IPS-20b (cell line): Measurements from ENCODE around the gene TEAD3.

Source experiments
- H3K27ac ChIP-seq: one replicate; pipeline ENCODE4 v1.5.1; 2013; ENCODE audit warnings: low read length
- H3K27me3 ChIP-seq: 2 replicates; pipeline ENCODE4 v1.6.1; 2013; ENCODE audit warnings: mild to moderate bottlenecking, low read length, inconsistent platforms; ENCODE audit not compliant: insufficient read depth
- H3K36me3 ChIP-seq: 2 replicates; pipeline ENCODE4 v1.6.1; 2013; ENCODE audit warnings: low read depth, mild to moderate bottlenecking, inconsistent platforms, low read length, moderate library complexity; ENCODE audit not compliant: insufficient read depth
- H3K4me1 ChIP-seq: 2 replicates; pipeline ENCODE4 v1.6.1; 2013; ENCODE audit warnings: mild to moderate bottlenecking, control low read depth, inconsistent platforms, low read length, moderate library complexity; ENCODE audit not compliant: insufficient read depth
- H3K4me3 ChIP-seq: 2 replicates; pipeline ENCODE4 v1.5.1; 2013; ENCODE audit warnings: mild to moderate bottlenecking, low read length, inconsistent platforms
- H3K9ac ChIP-seq: 2 replicates; pipeline ENCODE4 v1.6.1; 2013; ENCODE audit warnings: low read depth, mild to moderate bottlenecking, inconsistent platforms, low read length, moderate library complexity
- H3K9me3 ChIP-seq: 2 replicates; pipeline ENCODE4 v1.6.1; 2013; ENCODE audit warnings: mild to moderate bottlenecking, low read depth, low read length, inconsistent platforms; ENCODE audit not compliant: insufficient read depth

TEAD3 gene

GRCh38 chr6:35471836-35472345 lies 25.0 kb downstream of the TEAD3 start:
- Histone ChIP-seq H3K27me3 (peaks cover 9% of the 10 kb centered on the region; the same call in 1 of the 2 replicates), H3K9me3 (no peaks in the 10 kb centered on the region), H3K27ac (no peak overlapping the region), H3K36me3 (peaks cover 71% of the 10 kb centered on the region), H3K4me1 (peaks cover 2% of the 10 kb centered on the region; the same call in 1 of the 2 replicates), H3K9ac (no peak overlapping the region), H3K4me3 (no peak overlapping the region)

DNA sequence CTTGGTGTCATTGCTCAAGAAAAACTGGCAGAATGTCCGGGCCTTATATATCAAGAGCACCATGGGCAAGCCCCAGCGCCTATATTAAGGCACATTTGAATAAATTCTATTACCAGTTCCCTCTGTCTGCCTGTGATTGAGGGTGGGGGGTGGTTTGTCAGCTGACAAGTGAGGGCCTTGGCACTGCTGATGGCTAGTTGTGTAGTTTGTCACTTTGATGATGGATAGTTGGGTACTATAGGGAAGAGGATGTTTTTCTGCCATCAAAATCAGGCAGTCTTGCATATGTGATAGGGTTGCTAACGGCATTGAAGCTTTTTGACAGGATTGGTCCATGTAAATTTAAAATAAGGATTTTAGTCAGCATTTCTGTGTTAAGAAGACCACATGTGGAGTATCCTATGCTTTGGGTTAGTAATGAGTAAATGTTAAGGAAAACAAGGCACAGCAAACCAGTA lies 26.2 kb downstream of the TEAD3 start:
- H3K36me3 ChIP-seq, result peaks cover 81% of the 10 kb centered on the region
- no peak overlapping the region for H3K27ac ChIP-seq
- peaks cover 9% of the 10 kb centered on the region; the same call in 1 of the 2 replicates for H3K27me3 ChIP-seq
- no peaks in the 10 kb centered on the region for H3K9me3 ChIP-seq
- H3K9ac ChIP-seq, result peak overlapping the region; percentile 100; the same call in 1 of the 2 replicates
- peak overlapping the region; percentile 90 for H3K4me3 ChIP-seq
- peaks cover 2% of the 10 kb centered on the region; the same call in 1 of the 2 replicates for H3K4me1 ChIP-seq

- H3K9me3 ChIP-seq, result no peaks in the 10 kb centered on the region
- peaks cover 79% of the 10 kb centered on the region for H3K36me3 ChIP-seq
- peak overlapping the region; percentile 100 for H3K9ac ChIP-seq
- H3K4me3 ChIP-seq, result peak overlapping the region; percentile 90
- H3K27me3 ChIP-seq, result peaks cover 9% of the 10 kb centered on the region; the same call in 1 of the 2 replicates
- no peak overlapping the region for H3K27ac ChIP-seq
- H3K4me1 ChIP-seq, result peaks cover 2% of the 10 kb centered on the region; the same call in 1 of the 2 replicates
Measured at GRCh38 chr6:35469751-35470662, 26.9 kb downstream of the TEAD3 start.

- H3K4me3 ChIP-seq, result peak overlapping the region; percentile 90
- peaks cover 2% of the 10 kb centered on the region; the same call in 1 of the 2 replicates for H3K4me1 ChIP-seq
- H3K27me3 ChIP-seq, result peaks cover 9% of the 10 kb centered on the region; the same call in 1 of the 2 replicates
- H3K27ac ChIP-seq, result peak overlapping the region; percentile 99
- H3K36me3 ChIP-seq, result peaks cover 71% of the 10 kb centered on the region
- H3K9ac ChIP-seq, result peak overlapping the region; percentile 100
- no peaks in the 10 kb centered on the region for H3K9me3 ChIP-seq
Measured at GRCh38 chr6:35468980-35469750, 27.7 kb downstream of the TEAD3 start.

DNA sequence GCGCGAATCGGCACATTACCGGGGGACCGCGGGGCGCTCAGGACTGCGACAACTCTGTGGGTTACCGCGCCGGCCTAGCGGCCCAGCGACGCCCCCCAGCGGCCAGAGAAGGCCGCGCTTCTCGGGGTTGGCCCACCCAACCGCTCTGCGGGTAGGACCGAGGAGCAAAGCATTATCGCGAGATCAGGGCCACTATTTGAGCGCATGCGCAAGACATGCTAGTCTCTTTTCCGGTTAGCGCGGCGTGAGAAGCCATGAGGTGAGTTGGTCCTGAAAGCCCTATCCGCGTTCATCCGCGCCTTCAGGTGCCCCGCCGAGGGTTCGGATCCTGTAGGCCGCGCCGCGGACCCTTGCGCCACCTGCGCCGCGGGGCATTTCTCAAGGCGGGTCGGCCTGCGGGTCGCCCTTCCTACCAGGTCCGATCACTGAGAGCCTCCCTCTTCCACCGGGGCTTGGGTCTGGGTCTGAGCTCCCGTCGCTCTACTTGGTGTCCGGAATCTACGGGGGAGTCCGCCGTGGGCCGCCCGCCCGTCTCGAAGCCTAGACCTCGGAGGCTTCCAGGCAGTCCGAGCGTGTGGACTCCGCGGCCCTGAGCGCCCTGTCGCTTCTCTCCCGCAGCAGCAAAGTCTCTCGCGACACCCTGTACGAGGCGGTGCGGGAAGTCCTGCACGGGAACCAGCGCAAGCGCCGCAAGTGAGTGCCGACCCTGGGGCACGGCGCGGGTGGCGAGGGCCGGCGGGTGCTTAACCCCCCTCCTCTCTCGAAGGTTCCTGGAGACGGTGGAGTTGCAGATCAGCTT lies 28.5 kb downstream of the TEAD3 start, which contains the start of gene RPL10A:
TSS of gene RPL10A (plus strand) at position 221 of the 799 bp plus-strand sequence. CDS start at position 255, 34 bp downstream.
- H3K36me3 ChIP-seq, result peaks cover 68% of the 10 kb centered on the region
- peaks cover 2% of the 10 kb centered on the region; the same call in 1 of the 2 replicates for H3K4me1 ChIP-seq
- H3K4me3 ChIP-seq, result peak within 1 kb of the TSS; percentile 90
- no peaks in the 10 kb centered on the region for H3K9me3 ChIP-seq
- peak within 1 kb of the TSS; percentile 100 for H3K9ac ChIP-seq
- peaks cover 9% of the 10 kb centered on the region; the same call in 1 of the 2 replicates for H3K27me3 ChIP-seq
- peak within 1 kb of the TSS; percentile 99 for H3K27ac ChIP-seq

- peaks cover 9% of the 10 kb centered on the region; the same call in 1 of the 2 replicates for H3K27me3 ChIP-seq
- H3K4me3 ChIP-seq, result no peak overlapping the region
- no peak overlapping the region for H3K9ac ChIP-seq
- H3K9me3 ChIP-seq, result no peaks in the 10 kb centered on the region
- no peak overlapping the region for H3K27ac ChIP-seq
- H3K4me1 ChIP-seq, result peaks cover 2% of the 10 kb centered on the region; the same call in 1 of the 2 replicates
- peaks cover 58% of the 10 kb centered on the region for H3K36me3 ChIP-seq
Measured at GRCh38 chr6:35465646-35466045, 31.2 kb downstream of the TEAD3 start.

GRCh38 chr6:35463292-35463691 lies 33.6 kb downstream of the TEAD3 start:
- H3K4me3 ChIP-seq, result no peak overlapping the region
- no peaks in the 10 kb centered on the region for H3K4me1 ChIP-seq
- H3K27me3 ChIP-seq, result peaks cover 9% of the 10 kb centered on the region; the same call in 1 of the 2 replicates
- no peaks in the 10 kb centered on the region for H3K9me3 ChIP-seq
- no peak overlapping the region for H3K27ac ChIP-seq
- peaks cover 48% of the 10 kb centered on the region for H3K36me3 ChIP-seq
- no peak overlapping the region for H3K9ac ChIP-seq

- no peaks in the 10 kb centered on the region for H3K4me1 ChIP-seq
- no peak overlapping the region for H3K9ac ChIP-seq
- H3K9me3 ChIP-seq, result no peaks in the 10 kb centered on the region
- no peaks in the 10 kb centered on the region for H3K27me3 ChIP-seq
- H3K27ac ChIP-seq, result no peak overlapping the region
- H3K36me3 ChIP-seq, result peaks cover 54% of the 10 kb centered on the region
- no peak overlapping the region for H3K4me3 ChIP-seq
Measured at GRCh38 chr6:35461270-35461669, 35.6 kb downstream of the TEAD3 start.

DNA sequence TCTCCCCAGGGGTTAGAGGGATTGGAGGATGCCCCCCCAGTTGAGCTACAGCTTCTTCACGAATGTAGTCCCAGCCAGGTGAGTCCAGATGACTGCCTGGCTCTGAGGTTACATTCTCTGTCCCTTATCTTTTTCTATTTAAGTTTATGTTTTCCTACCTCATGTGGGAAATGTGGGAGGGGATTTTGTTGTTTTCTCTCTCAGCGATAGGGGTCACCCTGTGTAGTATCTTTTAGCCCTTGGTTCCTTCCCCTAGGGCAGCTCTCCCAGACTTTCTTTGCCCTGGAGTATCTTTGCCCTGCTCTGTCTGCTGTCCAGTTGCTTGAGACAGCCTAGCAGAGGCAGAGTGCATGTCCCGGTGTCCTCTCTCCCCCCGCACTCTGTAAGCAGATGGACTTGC lies 39.0 kb downstream of the TEAD3 start:
- peaks cover 47% of the 10 kb centered on the region; the same call in 1 of the 2 replicates for H3K36me3 ChIP-seq
- no peak overlapping the region for H3K4me3 ChIP-seq
- peaks cover 7% of the 10 kb centered on the region for H3K27me3 ChIP-seq
- no peak overlapping the region for H3K27ac ChIP-seq
- H3K9ac ChIP-seq, result no peak overlapping the region
- H3K9me3 ChIP-seq, result no peaks in the 10 kb centered on the region
- peaks cover 14% of the 10 kb centered on the region; the same call in 1 of the 2 replicates for H3K4me1 ChIP-seq

GRCh38 chr6:35454391-35455110 lies 42.3 kb downstream of the TEAD3 start:
- no peaks in the 10 kb centered on the region for H3K9me3 ChIP-seq
- no peak overlapping the region for H3K27ac ChIP-seq
- peaks cover 20% of the 10 kb centered on the region; the same call in 1 of the 2 replicates for H3K4me1 ChIP-seq
- peaks cover 21% of the 10 kb centered on the region for H3K27me3 ChIP-seq
- H3K9ac ChIP-seq, result peak overlapping the region; percentile 8; the same call in 1 of the 2 replicates
- H3K36me3 ChIP-seq, result peaks cover 31% of the 10 kb centered on the region; the same call in 1 of the 2 replicates
- peak overlapping the region; percentile 2; the same call in 1 of the 2 replicates for H3K4me3 ChIP-seq
